Smooth muscle cell of the brain vasculature (primary cell): ENCODE results near the gene TRPM1.

ENCODE experiments used
- DNase-seq: peaks from one replicate; pipeline ENCODE4 v3.0.0-alpha.2; 2012; ENCODE audit warnings: low read depth, low spot score

TRPM1 gene

GRCh38 chr15:30978328-30978727 lies 123.2 kb downstream of the TRPM1 start:
- DNase-seq = no peak

GRCh38 chr15:30974112-30974511 lies 127.4 kb downstream of the TRPM1 start:
- DNase-seq = no peak

GRCh38 chr15:30973379-30973778 lies 128.1 kb downstream of the TRPM1 start:
- DNase-seq = no peak

GRCh38 chr15:30969724-30970123 lies 131.8 kb downstream of the TRPM1 start:
- DNase-seq = no peak

GRCh38 chr15:30963681-30964080 lies 137.8 kb downstream of the TRPM1 start:
- no peak for DNase-seq

- no peak for DNase-seq
Measured at GRCh38 chr15:30962659-30963058, 138.9 kb downstream of the TRPM1 start.

GRCh38 chr15:30962079-30962478 lies 139.4 kb downstream of the TRPM1 start:
- no peak for DNase-seq

GRCh38 chr15:30958219-30958618 lies 143.3 kb downstream of the TRPM1 start:
- DNase-seq = no peak

GRCh38 chr15:30956216-30957124 lies 145.1 kb downstream of the TRPM1 start:
- no peak for DNase-seq

- DNase-seq = no peak
Measured at GRCh38 chr15:30954674-30955073, 146.9 kb downstream of the TRPM1 start.

GRCh38 chr15:30953731-30954378 lies 147.7 kb downstream of the TRPM1 start:
- peak; percentile 50 for DNase-seq

GRCh38 chr15:30953183-30953582 lies 148.3 kb downstream of the TRPM1 start:
- DNase-seq = no peak
